GM06990 (cell line): Measurements from ENCODE around the gene FEZF2.

Experiments used
- DNase-seq: peaks from one replicate; pipeline ENCODE4 v3.0.0-alpha.2; 2011; ENCODE audit not compliant: insufficient read length; ENCODE audit errors: extremely low read depth
- H3K27me3 ChIP-seq: replicated peaks from 2 replicates; pipeline ENCODE4 v1.6.0; 2011; ENCODE audit warnings: low read length; ENCODE audit not compliant: control insufficient read depth, insufficient read depth
- H3K36me3 ChIP-seq: 2 replicates; pipeline ENCODE4 v1.5.1; 2011; ENCODE audit warnings: low read length; ENCODE audit not compliant: control insufficient read depth, insufficient read depth
- H3K4me3 ChIP-seq: replicated peaks from 2 replicates; pipeline ENCODE4 v1.5.1; 2011; ENCODE audit warnings: low read depth, mild to moderate bottlenecking, control low read depth, low read length
- CTCF ChIP-seq: IDR thresholded peaks from 2 replicates; pipeline ENCODE4 v1.5.1; 2011; ENCODE audit warnings: low read length, control low read depth, mild to moderate bottlenecking, inconsistent platforms; ENCODE audit not compliant: insufficient read depth, poor library complexity, severe bottlenecking

FEZF2 gene

GRCh38 chr3:62387251-62387650, 13.9 kb upstream of the FEZF2 start:
- no peak for TF ChIP-seq CTCF
- DNase-seq = no peak
- no peaks in the 10 kb centered on the region for H3K27me3 ChIP-seq
- H3K36me3 ChIP-seq = no peaks in the 10 kb centered on the region
- no peak overlapping the region for H3K4me3 ChIP-seq

- no peak for DNase-seq
- no peak for TF ChIP-seq CTCF
- no peaks in the 10 kb centered on the region; the same call in 1 of the 2 replicates for H3K27me3 ChIP-seq
- H3K36me3 ChIP-seq = no peaks in the 10 kb centered on the region
- no peak overlapping the region for H3K4me3 ChIP-seq
Observed at GRCh38 chr3:62379321-62379798, 6.0 kb upstream of the FEZF2 start.

DNA sequence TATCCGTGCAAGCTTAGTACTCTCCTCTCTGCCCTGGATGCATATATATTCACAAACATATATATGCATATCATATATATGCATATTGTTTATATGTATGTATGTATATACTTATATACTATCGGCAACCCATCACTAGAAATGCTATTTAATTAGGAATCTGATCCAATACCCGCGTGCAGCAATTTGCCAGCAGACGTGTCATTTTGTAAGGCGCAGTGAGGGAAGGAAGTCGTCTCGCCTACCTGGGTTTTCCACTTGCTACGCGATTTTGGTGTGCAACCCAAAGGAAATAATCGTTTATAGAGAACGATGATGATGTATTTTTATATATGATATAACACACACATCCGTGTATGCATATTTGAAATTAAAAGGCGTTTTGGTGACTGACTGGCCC, 5.6 kb upstream of the FEZF2 start:
- Histone ChIP-seq H3K4me3 (no peak overlapping the region), H3K36me3 (no peaks in the 10 kb centered on the region), H3K27me3 (no peaks in the 10 kb centered on the region; the same call in 1 of the 2 replicates)
- DNase-seq = no peak
- no peak for TF ChIP-seq CTCF

DNA sequence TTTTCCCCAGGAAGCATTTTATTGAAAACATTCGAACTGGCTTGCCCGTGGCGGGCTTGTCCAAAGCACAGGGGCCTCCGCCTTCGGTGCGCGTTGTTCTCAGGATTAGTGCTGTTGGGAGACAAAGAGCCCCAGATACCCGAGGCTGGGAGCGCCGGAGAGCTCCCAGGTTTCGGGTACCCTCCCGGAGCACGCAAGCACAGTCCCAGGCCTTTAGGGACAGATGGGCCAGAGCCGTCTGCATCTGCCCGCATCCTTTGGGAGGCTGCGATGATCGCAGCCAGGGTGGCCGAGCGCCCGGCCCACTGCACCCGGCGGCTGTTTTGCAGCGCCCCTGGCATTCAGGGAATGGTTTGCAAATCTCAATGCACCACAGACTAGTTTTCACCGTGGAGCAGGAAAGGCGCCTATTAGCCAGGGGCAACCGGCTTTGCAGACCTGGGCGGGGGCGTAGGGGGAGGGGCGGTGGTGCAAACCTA, 5.0 kb upstream of the FEZF2 start:
- Histone ChIP-seq H3K36me3 (no peaks in the 10 kb centered on the region), H3K4me3 (no peak overlapping the region), H3K27me3 (no peaks in the 10 kb centered on the region; the same call in 1 of the 2 replicates)
- no peak for DNase-seq
- no peak for TF ChIP-seq CTCF

DNA sequence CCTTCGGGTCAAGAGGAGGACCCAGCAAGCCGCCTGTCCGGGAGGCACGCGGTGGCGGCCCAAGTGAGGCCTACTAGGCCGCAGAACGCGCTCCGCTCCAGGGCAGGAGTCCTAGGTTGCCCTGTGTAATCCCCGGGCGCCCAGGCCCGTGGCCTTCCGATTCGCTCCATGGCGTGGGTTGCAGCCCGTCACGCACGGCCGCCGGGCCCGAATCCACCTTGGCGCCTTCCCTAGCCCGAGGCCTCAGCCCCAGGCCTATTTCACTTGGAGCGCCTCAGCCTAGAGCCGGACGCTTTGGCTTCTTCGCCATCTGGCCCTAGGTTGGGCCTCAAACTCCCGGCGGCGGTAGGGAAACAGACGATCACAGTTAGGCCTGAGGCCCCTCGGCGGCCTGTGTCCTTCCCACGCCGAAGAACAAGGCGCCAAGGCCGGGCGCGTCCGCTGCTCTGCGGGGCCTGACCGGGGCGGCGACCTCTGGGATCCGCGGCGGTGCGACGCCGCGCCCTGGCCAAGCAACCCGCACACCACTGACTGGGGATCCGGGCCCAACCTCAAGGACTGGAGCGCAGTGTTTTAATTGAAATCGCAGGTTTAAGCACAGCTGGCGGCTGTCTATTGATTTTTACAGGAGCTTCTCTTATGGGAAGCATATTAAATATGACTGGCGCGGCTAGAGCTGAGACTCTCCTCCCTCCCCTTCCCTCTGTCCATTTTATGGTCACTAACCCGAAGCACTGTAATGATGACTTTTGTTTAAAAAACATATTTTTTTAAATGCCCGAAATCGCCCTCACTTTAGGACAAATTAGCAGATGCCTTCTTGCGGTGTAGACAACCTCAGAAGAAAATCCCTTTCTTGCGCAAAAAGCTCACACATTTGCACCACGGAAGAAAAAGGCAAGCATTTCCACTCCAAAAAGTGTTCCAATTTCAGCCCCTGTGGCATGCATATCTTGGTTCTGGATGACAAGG, 3.8 kb upstream of the FEZF2 start:
- H3K4me3 ChIP-seq = no peak overlapping the region
- no peak for TF ChIP-seq CTCF
- no peaks in the 10 kb centered on the region; the same call in 1 of the 2 replicates for H3K27me3 ChIP-seq
- no peak for DNase-seq
- no peaks in the 10 kb centered on the region for H3K36me3 ChIP-seq
